Left ventricle myocardium superior (tissue), 1 donor: ENCODE results near the gene POU2F1. TPM values are rescaled to one million over a fixed set of nuclear protein-coding genes. Genes with fewer than 3 reads are reported as not detected.
"Not testable (repeated sequence)": the region's sequence is repeated elsewhere in the genome, so short reads cannot be mapped to it uniquely, and the experiment has no call there.

Experiments
- ATAC-seq: fragments of 200-7000 bp; cut with Tn5 transposase; one replicate; pipeline ENCODE4 v1.9.1; 2020; ENCODE audit warnings: mild to moderate bottlenecking, moderate library complexity
- DNase-seq: peaks from one replicate; pipeline ENCODE4 v3.0.0-alpha.2; 2020
- intact Hi-C: fragments of 100-400 bp; cut with micrococcal nuclease; formaldehyde crosslinking; loops from one replicate; pipeline ENCODE4 v1.11.0; 2022
- total RNA-seq: library from RNA; stranded (reverse); fragmentation: NEBNext Ultra II Directional; extraction: Animal tissue kit (Norgen Biotek cat#: 25700); gene quantifications from one replicate; pipeline ENCODE4 v1.2.1, GENCODE V29; 2021
- donor health status: DM: no; HTN: yes; CAD: no; lungs with severe emphysema.

Gene POU2F1
- total RNA-seq, 1 donor from 2014 or later, result 5.9 TPM

GRCh38 chr1:167224734-167225235, 4.1 kb downstream of the POU2F1 start:
- intact Hi-C loops, ATAC-seq, DNase-seq: not testable (repeated sequence)

DNA sequence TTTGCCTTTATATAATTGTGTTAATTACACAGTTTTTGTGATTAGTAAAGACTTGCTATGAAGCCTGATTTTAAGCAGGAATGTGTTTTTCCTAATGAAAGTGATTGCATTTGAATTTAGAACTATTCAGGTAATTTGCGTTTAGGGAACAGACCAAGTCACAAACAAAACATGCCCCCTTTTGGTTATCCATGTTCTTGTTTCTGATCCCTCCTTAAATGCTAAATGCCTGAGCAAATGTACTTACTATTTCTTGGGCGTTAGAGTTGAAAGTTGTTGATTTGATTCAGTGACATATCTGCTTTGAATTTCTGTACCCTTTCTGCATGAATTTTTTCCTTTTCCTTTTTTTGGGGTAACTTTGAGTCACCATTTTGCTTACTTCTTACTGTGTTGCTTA, 5.2 kb downstream of the POU2F1 start:
- no peak for DNase-seq
- no peak for ATAC-seq
- intact Hi-C loops, result no loop called here

DNA sequence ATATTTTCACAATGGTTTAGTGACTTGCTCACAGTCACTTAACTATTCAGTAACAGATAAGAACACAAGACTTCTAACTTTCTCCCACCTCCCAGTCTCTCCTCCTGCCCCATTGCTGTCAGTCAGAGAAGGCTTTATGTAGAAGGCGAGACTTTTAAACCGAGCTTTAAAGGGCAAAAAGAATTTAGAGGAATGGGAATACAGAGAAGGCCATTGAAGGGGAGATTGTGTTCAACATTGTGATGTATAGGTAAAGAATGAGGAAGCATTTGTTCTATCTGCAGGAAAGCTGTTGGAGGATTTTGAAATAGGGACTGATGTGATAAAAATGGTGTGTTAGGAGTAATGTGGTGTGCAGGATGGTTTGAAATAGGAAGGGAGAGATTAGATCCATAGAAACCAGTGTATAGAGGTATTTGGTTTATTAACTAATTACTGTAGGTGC, 7.3 kb downstream of the POU2F1 start:
- ATAC-seq (no peak), DNase-seq (no peak)
- intact Hi-C loops, result no loop called here

DNA sequence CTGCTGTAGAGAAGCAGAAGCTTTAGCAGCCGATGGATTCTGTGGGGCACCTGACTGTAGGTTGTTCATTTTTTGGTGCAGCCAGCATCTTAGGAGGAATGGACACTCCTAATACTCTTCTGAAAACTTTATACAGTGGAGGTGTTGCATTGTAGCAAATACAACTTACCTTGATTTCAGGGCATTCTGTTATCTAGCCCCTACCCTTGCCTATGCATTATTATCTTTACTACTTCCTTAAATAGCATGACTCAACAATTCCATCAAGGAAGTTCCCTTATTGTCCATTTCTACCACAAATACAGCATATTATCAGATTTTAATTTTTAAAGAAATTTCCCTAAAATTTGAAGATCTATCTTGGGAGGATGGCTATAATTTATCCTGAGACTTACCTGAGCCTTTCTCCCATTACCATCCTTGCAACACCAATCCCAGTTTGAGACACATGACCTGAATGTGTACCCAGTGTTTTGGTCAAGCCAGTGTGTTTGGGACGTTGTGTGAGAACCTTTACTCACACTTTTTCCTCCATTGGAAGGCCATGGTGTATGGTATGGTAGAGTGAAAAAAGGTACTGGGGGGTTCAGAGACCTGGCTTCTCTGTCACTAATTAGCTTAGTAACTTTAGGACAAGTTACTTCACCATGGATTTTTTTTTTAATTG, 9.2 kb downstream of the POU2F1 start:
- no peak for ATAC-seq
- DNase-seq, result no peak
- intact Hi-C loops, result no loop called here

- ATAC-seq, result no peak
- intact Hi-C loops, result no loop called here
- no peak for DNase-seq
Observed at GRCh38 chr1:167230437-167230836, 9.8 kb downstream of the POU2F1 start.

DNA sequence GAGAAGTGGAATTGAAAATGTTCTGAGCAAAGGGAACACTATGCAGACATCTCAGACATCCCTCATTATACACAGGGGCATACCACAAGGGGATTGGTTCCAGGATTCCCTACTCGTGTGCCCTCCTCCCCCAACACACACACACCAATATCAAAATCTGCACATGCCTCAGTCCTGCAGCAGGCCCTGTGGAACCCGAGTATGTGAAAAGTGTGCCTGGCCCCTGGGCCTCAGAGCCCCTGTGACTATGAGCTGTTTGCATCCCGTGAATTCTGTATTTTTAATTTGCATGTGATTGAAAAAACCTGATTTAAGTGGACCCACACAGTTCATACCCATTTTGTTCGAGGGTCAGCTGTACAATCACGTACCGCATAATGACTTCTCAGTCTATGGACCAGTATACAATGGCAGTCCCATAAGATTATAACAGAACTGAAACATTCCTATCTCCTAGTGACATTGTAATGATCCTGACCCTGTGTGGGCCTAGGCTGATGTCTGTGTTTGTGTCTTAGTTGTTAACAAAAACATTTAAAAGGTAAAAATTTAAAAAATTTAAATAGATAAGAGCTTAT, 11.3 kb downstream of the POU2F1 start:
- DNase-seq (no peak), ATAC-seq (no peak)
- intact Hi-C loops, result no loop called here

GRCh38 chr1:167232801-167233200, 12.1 kb downstream of the POU2F1 start:
- ATAC-seq (no peak), DNase-seq (no peak)
- intact Hi-C loops, result no loop called here

GRCh38 chr1:167233373-167233772, 12.7 kb downstream of the POU2F1 start:
- ATAC-seq (no peak), DNase-seq (no peak)
- intact Hi-C loops, result no loop called here

- intact Hi-C loops, result no loop called here
- DNase-seq, result no peak
- no peak for ATAC-seq
Observed at GRCh38 chr1:167237000-167237399, 16.3 kb downstream of the POU2F1 start.

- no peak for ATAC-seq
- intact Hi-C loops, result no loop called here
- no peak for DNase-seq
Observed at GRCh38 chr1:167238713-167239112, 18.0 kb downstream of the POU2F1 start.

DNA sequence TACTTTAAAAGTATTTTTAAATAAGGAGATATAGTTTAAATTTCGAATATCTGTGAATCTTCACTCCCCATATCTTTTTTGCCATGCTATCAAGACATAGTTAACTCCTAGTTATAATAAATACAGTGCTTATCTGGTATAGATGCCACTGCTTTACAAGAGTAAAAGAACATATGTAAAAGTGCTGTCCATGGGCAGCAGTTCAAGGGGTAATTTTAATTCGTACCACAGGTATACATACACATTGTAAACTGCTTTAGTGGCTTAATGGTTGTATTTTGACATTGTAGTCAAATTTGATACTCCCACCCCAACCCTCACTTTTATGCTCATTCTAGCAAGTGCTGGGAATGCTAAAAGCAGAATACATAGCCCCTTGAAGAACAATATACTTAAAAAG, 18.6 kb downstream of the POU2F1 start:
- intact Hi-C loops, result no loop called here
- DNase-seq (no peak), ATAC-seq (no peak)

DNA sequence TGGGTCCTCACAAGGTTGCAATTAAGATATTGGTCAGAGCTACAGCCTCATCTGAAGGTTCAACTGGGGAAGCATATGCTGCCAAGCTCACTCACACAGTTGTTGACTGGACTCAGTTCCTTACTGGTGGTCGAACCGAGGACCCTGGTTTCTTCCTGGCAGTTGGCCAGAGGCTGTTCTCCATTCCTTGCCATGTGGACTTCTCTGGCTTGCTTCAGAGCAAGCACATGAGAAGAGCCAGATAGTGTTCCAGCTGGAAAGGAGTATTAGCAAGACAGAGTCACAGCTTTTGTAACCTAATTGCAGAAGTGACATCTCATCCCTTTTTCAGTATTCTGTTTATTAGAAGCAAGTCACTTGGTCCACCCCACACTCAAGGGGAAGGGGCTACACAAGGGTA, 23.6 kb downstream of the POU2F1 start:
- ATAC-seq (no peak), DNase-seq (no peak)
- intact Hi-C loops, result no loop called here

DNA sequence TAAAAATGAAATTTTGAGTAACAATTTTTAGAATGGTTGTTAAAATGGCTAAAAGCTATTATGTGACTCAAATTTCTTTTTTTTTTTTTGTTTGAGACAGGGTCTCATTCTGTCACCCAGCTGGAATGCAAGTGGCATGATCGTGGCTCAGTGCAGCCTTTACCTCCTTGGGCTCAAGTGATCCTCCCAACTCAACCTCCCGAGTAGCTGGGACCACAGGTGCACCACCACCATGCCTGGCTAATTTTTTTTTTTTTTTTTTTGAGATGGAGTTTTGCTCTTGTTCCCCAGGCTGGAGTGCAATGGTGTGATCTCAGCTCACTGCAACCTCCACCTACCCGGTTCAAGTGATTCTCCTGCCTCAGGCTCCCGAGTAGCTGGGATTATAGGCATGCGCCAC, 24.5 kb downstream of the POU2F1 start:
- ATAC-seq, DNase-seq, intact Hi-C loops: not testable (repeated sequence)

DNA sequence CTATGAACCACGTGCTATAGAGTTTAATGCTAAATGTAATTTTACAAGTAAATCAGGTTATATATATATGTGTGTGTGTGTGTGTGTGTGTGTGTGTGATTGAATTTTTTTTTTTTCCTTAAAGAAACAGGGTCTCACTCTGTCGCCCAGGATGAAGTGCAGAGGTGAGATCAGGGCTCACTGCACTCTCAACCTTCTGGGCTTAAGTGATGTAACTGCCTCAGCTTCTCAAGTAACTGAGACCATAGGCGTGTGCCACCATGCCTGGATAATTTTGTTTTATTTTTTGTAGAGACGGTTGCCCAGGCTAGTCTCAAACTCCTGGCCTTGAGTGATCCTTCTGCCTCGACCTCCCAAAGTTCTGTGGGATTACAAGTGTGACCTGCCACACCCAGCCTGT, 26.3 kb downstream of the POU2F1 start:
- intact Hi-C loops, result no loop called here
- no peak for ATAC-seq
- no peak for DNase-seq

DNA sequence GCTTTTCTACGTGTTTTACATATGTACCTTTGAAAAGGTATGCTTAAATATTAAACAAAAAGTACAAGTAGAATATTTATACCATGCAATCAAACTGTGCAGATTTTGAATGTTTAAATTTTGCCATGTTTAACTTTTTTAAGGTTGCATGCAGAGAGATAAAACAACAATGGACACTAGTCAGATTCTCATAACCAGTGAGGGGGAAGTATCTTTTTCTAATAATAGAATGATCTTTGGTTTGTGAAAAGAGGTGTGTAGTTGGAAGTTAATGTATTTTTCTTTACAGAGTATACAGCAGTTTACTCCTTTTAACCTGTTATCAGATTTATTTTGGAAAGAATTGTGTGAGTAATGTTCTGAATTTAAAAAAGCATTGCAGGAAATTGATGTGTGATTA, 27.1 kb downstream of the POU2F1 start:
- DNase-seq (no peak), ATAC-seq (no peak)
- intact Hi-C loops, result no loop called here

GRCh38 chr1:167248707-167249642, 28.3 kb downstream of the POU2F1 start:
- no peak for DNase-seq
- intact Hi-C loops, result no loop called here
- no peak for ATAC-seq

- DNase-seq, result no peak
- intact Hi-C loops, result no loop called here
- no peak for ATAC-seq
Observed at GRCh38 chr1:167249702-167250101, 29.0 kb downstream of the POU2F1 start.

- intact Hi-C loops, result no loop called here
- no peak for ATAC-seq
- DNase-seq, result no peak
Observed at GRCh38 chr1:167250482-167250881, 29.8 kb downstream of the POU2F1 start.

- ATAC-seq (no peak), DNase-seq (no peak)
- intact Hi-C loops, result no loop called here
Observed at GRCh38 chr1:167251472-167251871, 30.8 kb downstream of the POU2F1 start.

- no peak for ATAC-seq
- DNase-seq, result no peak
Observed at GRCh38 chr1:167252986-167253385, 32.3 kb downstream of the POU2F1 start.

More at GRCh38 chr1:167252986-167253385, 32.3 kb downstream of the POU2F1 start:
- intact Hi-C loops, result no loop called here
